H1 (cell line): Measurements from ENCODE around the gene OTX2. TPM values are rescaled to one million over a fixed set of nuclear protein-coding genes. Genes with fewer than 3 reads are reported as not detected.

Experiments
- BACH1 ChIP-seq: IDR thresholded peaks from 2 replicates; pipeline ENCODE4 v1.6.1; 2012; ENCODE audit warnings: low read length, improper control_type of control experiment
- GTF2F1 ChIP-seq: IDR thresholded peaks from 2 replicates; pipeline ENCODE4 v1.6.1; 2012; ENCODE audit warnings: low read depth, low read length, improper control_type of control experiment, borderline replicate concordance
- HDAC2 ChIP-seq, 2 experiments: fragments of 300-600 bp in 1 of 2; sonication (generic) in 1 of 2; IDR thresholded peaks; 2 replicates each; pipeline ENCODE4 v1.6.1; 2011 to 2012; ENCODE audit warnings: low read depth in 2 of 2, low read length in 2 of 2, mild to moderate bottlenecking in 2 of 2, moderate library complexity in 2 of 2, borderline replicate concordance in 1 of 2, inconsistent platforms in 1 of 2
- NANOG ChIP-seq: IDR thresholded peaks from 2 replicates; pipeline ENCODE4 v1.6.1; 2011; ENCODE audit warnings: low read length, low read depth, mild to moderate bottlenecking, inconsistent platforms; ENCODE audit not compliant: insufficient read depth, poor library complexity, severe bottlenecking
- RXRA ChIP-seq: IDR thresholded peaks from 2 replicates; pipeline ENCODE4 v1.6.1; 2011; ENCODE audit warnings: low read depth, mild to moderate bottlenecking, low read length, moderate library complexity; ENCODE audit not compliant: insufficient read depth
- polyA plus RNA-seq, 7 experiments: library from polyadenylated mRNA; depleted of rRNA in 3 of 7; stranded (reverse) in 5 of 7; unstranded in 2 of 7; fragments of >200 nt in 5 of 7; fragments of 200-250 nt in 2 of 7; gene quantifications; 1 replicate in 5 of 7; 2 replicates in 1 of 7; 4 replicates in 1 of 7; pipeline versions ENCODE4 v1.2.1 to v1.2.3, GENCODE V29; 2011 to 2013; ENCODE audit warnings: missing spikeins in 2 of 7, mixed read lengths in 2 of 7
- total RNA-seq: library from RNA; stranded (reverse); fragmentation: NEBNext Ultra II Directional; extraction: Animal tissue kit (Norgen Biotek cat#: 25700); gene quantifications from 2 replicates; pipeline ENCODE4 v1.2.1, GENCODE V29; 2021
- TF ChIP-seq, protein P1 (sequence below): fragments of 300-600 bp; sonication (generic); IDR thresholded peaks from 2 replicates; pipeline ENCODE4 v1.7.1; 2012; ENCODE audit warnings: low read length, moderate library complexity, mild to moderate bottlenecking, inconsistent platforms; ENCODE audit not compliant: insufficient replicate concordance
- TF ChIP-seq, protein P2 (sequence below): IDR thresholded peaks from 2 replicates; pipeline ENCODE4 v1.6.1; 2012; ENCODE audit warnings: low read length, inconsistent platforms

Gene OTX2
- total and polyA plus RNA-seq, 2 of the 8 experiments (the other 6 are each of a cell fraction or from before 2014, with no cell fraction given) = 33.9 to 155 TPM

DNA sequence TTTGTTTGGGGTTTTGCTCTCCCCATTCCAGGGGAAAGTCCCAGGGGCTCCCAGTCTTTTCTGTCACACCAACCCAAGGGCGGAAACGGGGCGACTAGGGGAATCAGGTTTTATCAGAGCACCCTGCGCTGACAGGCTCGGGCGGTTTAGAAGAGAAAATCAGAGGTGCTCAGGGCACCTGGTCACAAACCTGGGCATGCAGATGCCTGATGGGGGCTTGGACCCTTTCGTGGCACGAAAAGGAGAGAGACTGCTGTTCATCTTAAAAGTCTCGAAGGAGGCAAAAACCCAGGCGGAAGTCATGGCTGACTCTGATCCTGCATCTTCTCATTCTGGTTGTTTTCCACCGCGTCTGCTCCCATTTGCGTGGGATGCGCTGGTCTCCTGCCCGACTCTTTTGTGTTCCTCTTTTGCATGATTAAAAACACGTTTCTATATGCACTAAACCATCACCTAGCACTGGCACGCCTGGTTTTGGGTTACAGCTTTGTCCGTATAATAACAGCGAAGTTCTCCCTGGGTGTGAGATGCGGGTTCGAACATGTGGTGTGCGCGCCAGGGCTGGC lies 13.2 kb downstream of the OTX2 start (continued):
- TF ChIP-seq, protein P1, sequence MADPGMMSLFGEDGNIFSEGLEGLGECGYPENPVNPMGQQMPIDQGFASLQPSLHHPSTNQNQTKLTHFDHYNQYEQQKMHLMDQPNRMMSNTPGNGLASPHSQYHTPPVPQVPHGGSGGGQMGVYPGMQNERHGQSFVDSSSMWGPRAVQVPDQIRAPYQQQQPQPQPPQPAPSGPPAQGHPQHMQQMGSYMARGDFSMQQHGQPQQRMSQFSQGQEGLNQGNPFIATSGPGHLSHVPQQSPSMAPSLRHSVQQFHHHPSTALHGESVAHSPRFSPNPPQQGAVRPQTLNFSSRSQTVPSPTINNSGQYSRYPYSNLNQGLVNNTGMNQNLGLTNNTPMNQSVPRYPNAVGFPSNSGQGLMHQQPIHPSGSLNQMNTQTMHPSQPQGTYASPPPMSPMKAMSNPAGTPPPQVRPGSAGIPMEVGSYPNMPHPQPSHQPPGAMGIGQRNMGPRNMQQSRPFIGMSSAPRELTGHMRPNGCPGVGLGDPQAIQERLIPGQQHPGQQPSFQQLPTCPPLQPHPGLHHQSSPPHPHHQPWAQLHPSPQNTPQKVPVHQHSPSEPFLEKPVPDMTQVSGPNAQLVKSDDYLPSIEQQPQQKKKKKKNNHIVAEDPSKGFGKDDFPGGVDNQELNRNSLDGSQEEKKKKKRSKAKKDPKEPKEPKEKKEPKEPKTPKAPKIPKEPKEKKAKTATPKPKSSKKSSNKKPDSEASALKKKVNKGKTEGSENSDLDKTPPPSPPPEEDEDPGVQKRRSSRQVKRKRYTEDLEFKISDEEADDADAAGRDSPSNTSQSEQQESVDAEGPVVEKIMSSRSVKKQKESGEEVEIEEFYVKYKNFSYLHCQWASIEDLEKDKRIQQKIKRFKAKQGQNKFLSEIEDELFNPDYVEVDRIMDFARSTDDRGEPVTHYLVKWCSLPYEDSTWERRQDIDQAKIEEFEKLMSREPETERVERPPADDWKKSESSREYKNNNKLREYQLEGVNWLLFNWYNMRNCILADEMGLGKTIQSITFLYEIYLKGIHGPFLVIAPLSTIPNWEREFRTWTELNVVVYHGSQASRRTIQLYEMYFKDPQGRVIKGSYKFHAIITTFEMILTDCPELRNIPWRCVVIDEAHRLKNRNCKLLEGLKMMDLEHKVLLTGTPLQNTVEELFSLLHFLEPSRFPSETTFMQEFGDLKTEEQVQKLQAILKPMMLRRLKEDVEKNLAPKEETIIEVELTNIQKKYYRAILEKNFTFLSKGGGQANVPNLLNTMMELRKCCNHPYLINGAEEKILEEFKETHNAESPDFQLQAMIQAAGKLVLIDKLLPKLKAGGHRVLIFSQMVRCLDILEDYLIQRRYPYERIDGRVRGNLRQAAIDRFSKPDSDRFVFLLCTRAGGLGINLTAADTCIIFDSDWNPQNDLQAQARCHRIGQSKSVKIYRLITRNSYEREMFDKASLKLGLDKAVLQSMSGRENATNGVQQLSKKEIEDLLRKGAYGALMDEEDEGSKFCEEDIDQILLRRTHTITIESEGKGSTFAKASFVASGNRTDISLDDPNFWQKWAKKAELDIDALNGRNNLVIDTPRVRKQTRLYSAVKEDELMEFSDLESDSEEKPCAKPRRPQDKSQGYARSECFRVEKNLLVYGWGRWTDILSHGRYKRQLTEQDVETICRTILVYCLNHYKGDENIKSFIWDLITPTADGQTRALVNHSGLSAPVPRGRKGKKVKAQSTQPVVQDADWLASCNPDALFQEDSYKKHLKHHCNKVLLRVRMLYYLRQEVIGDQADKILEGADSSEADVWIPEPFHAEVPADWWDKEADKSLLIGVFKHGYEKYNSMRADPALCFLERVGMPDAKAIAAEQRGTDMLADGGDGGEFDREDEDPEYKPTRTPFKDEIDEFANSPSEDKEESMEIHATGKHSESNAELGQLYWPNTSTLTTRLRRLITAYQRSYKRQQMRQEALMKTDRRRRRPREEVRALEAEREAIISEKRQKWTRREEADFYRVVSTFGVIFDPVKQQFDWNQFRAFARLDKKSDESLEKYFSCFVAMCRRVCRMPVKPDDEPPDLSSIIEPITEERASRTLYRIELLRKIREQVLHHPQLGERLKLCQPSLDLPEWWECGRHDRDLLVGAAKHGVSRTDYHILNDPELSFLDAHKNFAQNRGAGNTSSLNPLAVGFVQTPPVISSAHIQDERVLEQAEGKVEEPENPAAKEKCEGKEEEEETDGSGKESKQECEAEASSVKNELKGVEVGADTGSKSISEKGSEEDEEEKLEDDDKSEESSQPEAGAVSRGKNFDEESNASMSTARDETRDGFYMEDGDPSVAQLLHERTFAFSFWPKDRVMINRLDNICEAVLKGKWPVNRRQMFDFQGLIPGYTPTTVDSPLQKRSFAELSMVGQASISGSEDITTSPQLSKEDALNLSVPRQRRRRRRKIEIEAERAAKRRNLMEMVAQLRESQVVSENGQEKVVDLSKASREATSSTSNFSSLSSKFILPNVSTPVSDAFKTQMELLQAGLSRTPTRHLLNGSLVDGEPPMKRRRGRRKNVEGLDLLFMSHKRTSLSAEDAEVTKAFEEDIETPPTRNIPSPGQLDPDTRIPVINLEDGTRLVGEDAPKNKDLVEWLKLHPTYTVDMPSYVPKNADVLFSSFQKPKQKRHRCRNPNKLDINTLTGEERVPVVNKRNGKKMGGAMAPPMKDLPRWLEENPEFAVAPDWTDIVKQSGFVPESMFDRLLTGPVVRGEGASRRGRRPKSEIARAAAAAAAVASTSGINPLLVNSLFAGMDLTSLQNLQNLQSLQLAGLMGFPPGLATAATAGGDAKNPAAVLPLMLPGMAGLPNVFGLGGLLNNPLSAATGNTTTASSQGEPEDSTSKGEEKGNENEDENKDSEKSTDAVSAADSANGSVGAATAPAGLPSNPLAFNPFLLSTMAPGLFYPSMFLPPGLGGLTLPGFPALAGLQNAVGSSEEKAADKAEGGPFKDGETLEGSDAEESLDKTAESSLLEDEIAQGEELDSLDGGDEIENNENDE = no peak
- no peak for TF ChIP-seq BACH1
- no peak for TF ChIP-seq RXRA
- TF ChIP-seq, protein P2, sequence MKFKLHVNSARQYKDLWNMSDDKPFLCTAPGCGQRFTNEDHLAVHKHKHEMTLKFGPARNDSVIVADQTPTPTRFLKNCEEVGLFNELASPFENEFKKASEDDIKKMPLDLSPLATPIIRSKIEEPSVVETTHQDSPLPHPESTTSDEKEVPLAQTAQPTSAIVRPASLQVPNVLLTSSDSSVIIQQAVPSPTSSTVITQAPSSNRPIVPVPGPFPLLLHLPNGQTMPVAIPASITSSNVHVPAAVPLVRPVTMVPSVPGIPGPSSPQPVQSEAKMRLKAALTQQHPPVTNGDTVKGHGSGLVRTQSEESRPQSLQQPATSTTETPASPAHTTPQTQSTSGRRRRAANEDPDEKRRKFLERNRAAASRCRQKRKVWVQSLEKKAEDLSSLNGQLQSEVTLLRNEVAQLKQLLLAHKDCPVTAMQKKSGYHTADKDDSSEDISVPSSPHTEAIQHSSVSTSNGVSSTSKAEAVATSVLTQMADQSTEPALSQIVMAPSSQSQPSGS = no peak
- TF ChIP-seq NANOG = no peak
- TF ChIP-seq HDAC2 (IDR thresholded peaks at IDR 0.05; ENCODE audit: borderline replicate concordance in 1 of 2, low read depth in 2 of 2, low read length in 2 of 2) = no peak
- no peak for TF ChIP-seq GTF2F1
